ENCODE data around the gene MYL9.
A peak's percentile ranks its signal among the peaks of the same experiment; 100 is the strongest.

MYL9 gene

DNA sequence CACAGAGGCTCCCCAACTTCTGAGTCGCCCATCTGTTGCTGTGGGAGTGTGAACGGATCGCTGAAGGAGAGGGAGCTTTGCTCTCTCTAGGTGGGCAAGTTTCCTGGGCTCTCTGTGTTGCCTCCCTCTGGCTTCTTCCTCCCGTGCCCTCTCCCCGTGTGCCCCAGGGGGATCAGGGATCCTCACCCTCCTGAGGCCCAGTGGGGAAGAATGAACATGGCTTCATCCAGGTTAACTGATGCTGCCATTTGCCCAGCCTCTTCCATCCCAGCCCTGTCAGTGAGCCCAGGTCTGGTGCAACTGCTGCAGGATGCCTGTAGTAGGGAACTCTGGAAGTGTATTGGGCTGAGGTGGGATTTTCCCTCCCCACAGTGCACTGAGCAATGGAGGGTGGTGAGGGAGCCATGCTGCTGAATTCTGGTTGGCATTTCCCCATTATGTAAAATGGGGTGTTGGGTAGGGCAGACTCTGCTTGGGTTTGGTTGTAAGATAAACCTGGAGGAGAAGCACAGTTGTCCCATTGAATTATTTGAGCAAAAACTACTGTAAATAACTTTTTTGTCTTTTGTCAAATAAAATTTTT, 52.1 kb downstream of the MYL9 start:
- Mint-ChIP-seq H3K27ac (peak overlapping the region; percentile 56), H3K9me3 (no peaks in the 10 kb centered on the region), H3K4me3 (no peak overlapping the region), H3K4me1 (peaks cover 56% of the 10 kb centered on the region), H3K36me3 (peaks cover 36% of the 10 kb centered on the region), H3K27me3 (no peaks in the 10 kb centered on the region)
- no peak for DNase-seq
- CTCF ChIA-PET = interaction anchor here (7.1 kb wide), 1 partner anchor 12 kb away, joined by 51 read pairs; the partner anchor contains the start of gene RAB5IF

DNA sequence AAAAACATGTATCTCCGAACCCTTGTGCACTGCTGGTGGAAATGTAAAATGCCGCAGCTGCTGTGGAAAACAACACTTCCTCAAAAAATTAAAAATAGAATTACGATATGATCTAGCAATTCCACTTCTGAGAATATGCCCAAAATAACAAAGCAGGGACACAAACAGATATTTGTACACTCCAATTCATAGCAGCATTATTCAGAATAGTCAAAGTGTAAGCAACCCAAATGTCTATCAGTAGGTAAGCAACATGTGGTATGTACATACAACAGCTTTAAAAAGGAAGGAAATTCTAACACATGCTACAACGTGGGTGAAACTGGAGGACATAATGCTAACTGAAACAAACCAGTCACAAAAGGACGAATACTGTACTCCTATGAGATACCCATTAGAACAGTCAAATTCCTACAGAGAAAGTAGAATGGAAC, 58.6 kb downstream of the MYL9 start:
- CTCF ChIA-PET = no interaction called here
- Mint-ChIP-seq H3K27ac (peak overlapping the region; percentile 38), H3K4me1 (peaks cover 35% of the 10 kb centered on the region), H3K4me3 (no peak overlapping the region), H3K27me3 (no peaks in the 10 kb centered on the region), H3K9me3 (no peaks in the 10 kb centered on the region), H3K36me3 (peaks cover 5% of the 10 kb centered on the region)
- no peak for DNase-seq
